Activated CD4-positive, alpha-beta T cell treated with anti-CD3 and anti-CD28 coated beads for 24 hours (primary cell): ENCODE data around the gene CFAP298.

Experiments used
- DNase-seq, 2 donors: peaks; one replicate each; pipeline ENCODE4 v3.0.0-alpha.2; 2020; ENCODE audit warnings: low read depth in 2 of 2

Gene CFAP298

GRCh38 chr21:32599091-32599490 is 13.1 kb downstream of the CFAP298 start:
- DNase-seq, result no peak

GRCh38 chr21:32597205-32597604 is 15.0 kb downstream of the CFAP298 start:
- no peak for DNase-seq

GRCh38 chr21:32595431-32595830 is 16.7 kb downstream of the CFAP298 start:
- DNase-seq, result no peak

GRCh38 chr21:32593690-32594089 is 18.5 kb downstream of the CFAP298 start:
- no peak for DNase-seq

- DNase-seq, result no peak
Measured at GRCh38 chr21:32592929-32593502, 19.2 kb downstream of the CFAP298 start.

GRCh38 chr21:32590130-32590529 is 22.0 kb downstream of the CFAP298 start:
- DNase-seq, result no peak

GRCh38 chr21:32587651-32588050 is 24.5 kb downstream of the CFAP298 start:
- no peak for DNase-seq

GRCh38 chr21:32587120-32587519 is 25.1 kb downstream of the CFAP298 start:
- no peak for DNase-seq

- DNase-seq, result no peak
Measured at GRCh38 chr21:32585970-32586369, 26.2 kb downstream of the CFAP298 start.

GRCh38 chr21:32585042-32585710 is 27.0 kb downstream of the CFAP298 start, which contains the start of gene TCP10L:
TSS of gene TCP10L (minus strand) at chr21:32585523. CDS start at chr21:32584304, 1,219 bp downstream.
- DNase-seq, result no peak

GRCh38 chr21:32584472-32584871 is 27.7 kb downstream of the CFAP298 start:
- no peak for DNase-seq

GRCh38 chr21:32581732-32582131 is 30.4 kb downstream of the CFAP298 start:
- DNase-seq, result no peak

GRCh38 chr21:32580949-32581348 is 31.2 kb downstream of the CFAP298 start:
- DNase-seq, result no peak

GRCh38 chr21:32578107-32578691 is 34.0 kb downstream of the CFAP298 start:
- no peak for DNase-seq

- no peak for DNase-seq
Measured at GRCh38 chr21:32576011-32576410, 36.2 kb downstream of the CFAP298 start.

- no peak for DNase-seq
Measured at GRCh38 chr21:32574946-32575925, 36.9 kb downstream of the CFAP298 start.

- no peak for DNase-seq
Measured at GRCh38 chr21:32572574-32573420, 39.4 kb downstream of the CFAP298 start.

- no peak for DNase-seq
Measured at GRCh38 chr21:32570456-32570855, 41.7 kb downstream of the CFAP298 start.

- DNase-seq, result peak; percentile 70 to 77
Measured at GRCh38 chr21:32569261-32570230, 42.6 kb downstream of the CFAP298 start.

GRCh38 chr21:32567626-32568025 is 44.6 kb downstream of the CFAP298 start:
- DNase-seq, result no peak
